Activated CD4-positive, alpha-beta T cell treated with anti-CD3 and anti-CD28 coated beads, Interleukin-2, Interleukin-6, amounts not matched to agents 100 ng/mL and 50 ng/mL, durations not matched to agents 16 hours and 8 hours (primary cell): Measurements from ENCODE around the gene CHRDL1.
"Not testable (repeated sequence)": the region's sequence is repeated elsewhere in the genome, so short reads cannot be mapped to it uniquely, and the experiment has no call there.

Experiments used
- DNase-seq: peaks from one replicate; pipeline ENCODE4 v3.0.0-alpha.2; 2020

The CHRDL1 gene

DNA sequence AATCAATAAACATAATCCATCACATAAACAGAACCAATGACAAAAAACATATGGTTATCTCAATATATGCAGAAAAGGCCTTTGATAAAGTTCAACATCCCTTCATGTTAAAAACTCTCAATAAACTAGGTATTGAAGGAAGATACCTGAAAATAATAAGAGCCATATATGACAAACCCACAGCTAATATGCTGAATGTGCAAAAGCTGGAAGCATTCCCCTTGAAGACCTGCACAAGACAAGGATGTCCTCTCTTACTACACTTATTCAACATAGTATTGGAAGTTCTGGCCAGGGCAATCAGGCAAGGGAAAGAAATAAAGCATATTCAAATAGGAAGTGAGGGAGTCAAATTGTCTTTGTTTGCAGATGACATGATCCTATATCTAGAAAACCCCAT lies 141.3 kb downstream of the CHRDL1 start:
- not testable (repeated sequence) for DNase-seq

GRCh38 chrX:110646386-110646785 lies 149.2 kb downstream of the CHRDL1 start:
- DNase-seq: no peak
